OCI-LY7 (cell line): ENCODE measurements around the gene PLPPR1. TPM values are rescaled to one million over a fixed set of nuclear protein-coding genes. Genes with fewer than 3 reads are reported as not detected.

ENCODE experiments used
- BruUV-seq: library from RNA; stranded (reverse); fragments of 400-500 nt; replicated peaks from 2 replicates; lab custom pipeline; 2021; lab: Mats Ljungman, UMichigan
- CTCF ChIA-PET: fragments of 300-600 bp; sonication (Branson Sonifier 250); formaldehyde crosslinking; loops from one replicate; lab custom pipeline; 2022; ENCODE audit warnings: antibody characterized with exemption; ENCODE audit not compliant: unreplicated experiment; lab: Charles Lee
- POLR2A ChIA-PET: fragments of 300-600 bp; sonication (Branson Sonifier 250); formaldehyde crosslinking; loops from one replicate; lab custom pipeline; 2022; ENCODE audit warnings: antibody characterized with exemption; lab: Charles Lee
- DNase-seq: peaks from one replicate; pipeline ENCODE4 v3.0.0-alpha.2; 2015; ENCODE audit warnings: low spot score
- H2AFZ ChIP-seq: fragments of 200-600 bp; sonication (generic), shearing (Covaris generic); 2 replicates; pipeline ENCODE4 v1.6.1; 2014; ENCODE audit warnings: mild to moderate bottlenecking, antibody characterized with exemption, low read length, moderate library complexity
- H3K27ac ChIP-seq: fragments of 200-600 bp; sonication (generic); 2 replicates; pipeline ENCODE4 v1.5.1; 2014; ENCODE audit warnings: mixed run types, low read depth, mild to moderate bottlenecking, moderate library complexity, low read length, inconsistent platforms; ENCODE audit not compliant: poor library complexity, severe bottlenecking
- H3K36me3 ChIP-seq: fragments of 200-600 bp; sonication (generic); 2 replicates; pipeline ENCODE4 v1.6.1; 2014; ENCODE audit warnings: mild to moderate bottlenecking, antibody characterized with exemption, low read length, moderate library complexity, mixed read lengths; ENCODE audit not compliant: insufficient read depth
- H3K4me1 ChIP-seq: fragments of 200-600 bp; sonication (generic); 2 replicates; pipeline ENCODE4 v1.5.1; 2014; ENCODE audit warnings: mild to moderate bottlenecking, low read length; ENCODE audit not compliant: insufficient read depth, poor library complexity, severe bottlenecking
- H3K4me2 ChIP-seq: fragments of 200-600 bp; sonication (generic); 2 replicates; pipeline ENCODE4 v1.6.1; 2014; ENCODE audit warnings: mild to moderate bottlenecking, low read length
- H3K4me3 ChIP-seq: fragments of 200-600 bp; sonication (generic); 2 replicates; pipeline ENCODE4 v1.5.1; 2014; ENCODE audit warnings: mild to moderate bottlenecking, low read depth, low read length; ENCODE audit not compliant: poor library complexity, severe bottlenecking
- H3K79me2 ChIP-seq: fragments of 200-600 bp; sonication (generic); 2 replicates; pipeline ENCODE4 v1.6.1; 2016; ENCODE audit warnings: low read depth, mild to moderate bottlenecking, low read length, moderate library complexity, mixed read lengths; ENCODE audit not compliant: insufficient read depth
- H3K9me2 ChIP-seq: fragments of 200-600 bp; sonication (generic); 2 replicates; pipeline ENCODE4 v1.6.1; 2016; ENCODE audit warnings: mild to moderate bottlenecking, low read length, mixed read lengths; ENCODE audit not compliant: insufficient read depth
- H3K9me3 ChIP-seq: fragments of 200-600 bp; sonication (generic); 2 replicates; pipeline ENCODE4 v1.6.1; 2014; ENCODE audit warnings: mild to moderate bottlenecking, mixed run types, low read length, mixed read lengths
- H4K20me1 ChIP-seq: fragments of 200-600 bp; sonication (generic); 2 replicates; pipeline ENCODE4 v1.6.1; 2014; ENCODE audit warnings: mild to moderate bottlenecking, antibody characterized with exemption, low read length, moderate library complexity, mixed read lengths; ENCODE audit not compliant: insufficient read depth
- CTCF ChIP-seq: fragments of 200-600 bp; sonication (generic); conservative IDR thresholded peaks from 2 replicates; pipeline ENCODE4 v1.5.1; 2014; ENCODE audit warnings: mild to moderate bottlenecking, antibody characterized with exemption, low read length, moderate library complexity, mixed read lengths
- EZH2phosphoT487 ChIP-seq: fragments of 200-600 bp; sonication (generic); IDR thresholded peaks from 2 replicates; pipeline ENCODE4 v1.6.1; 2018; ENCODE audit warnings: low read depth, borderline replicate concordance, mild to moderate bottlenecking, mixed run types, antibody characterized with exemption, low read length, moderate library complexity, mixed read lengths
- intact Hi-C: fragments of 100-400 bp; cut with micrococcal nuclease; formaldehyde crosslinking; loops from one replicate; pipeline ENCODE4 v1.10.0; 2022; ENCODE audit not compliant: unreplicated experiment
- total RNA-seq, 2 experiments: library from RNA; depleted of rRNA in 1 of 2; stranded (reverse); fragments of >200 nt in 1 of 2; shearing (Covaris generic) in 1 of 2; gene quantifications; 2 replicates each; pipeline ENCODE4 v1.2.3, GENCODE V29; 2014 to 2022

PLPPR1 gene
- total RNA-seq, 2 experiments from 2014 or later, result not detected

GRCh38 chr9:101093620-101094019, 65.1 kb downstream of the PLPPR1 start:
- intact Hi-C loops, result no loop called here
- Histone ChIP-seq H3K4me3 (no peak overlapping the region), H4K20me1 (no peaks in the 10 kb centered on the region), H3K36me3 (no peaks in the 10 kb centered on the region), H3K79me2 (no peaks in the 10 kb centered on the region), H3K4me1 (no peaks in the 10 kb centered on the region), H2AFZ (no peak overlapping the region), H3K9me3 (no peaks in the 10 kb centered on the region), H3K4me2 (no peak overlapping the region), H3K27ac (no peak overlapping the region), H3K9me2 (no peaks in the 10 kb centered on the region)
- CTCF ChIA-PET, result no interaction called here
- no peak for DNase-seq
- POLR2A ChIA-PET, result interaction anchor here (1.1 kb wide), 1 partner anchor 68 kb away, joined by 3 read pairs; no protein-coding TSS in a partner anchor
- BruUV-seq, result no TSS peak
- TF ChIP-seq CTCF (no peak), EZH2phosphoT487 (no peak)

- no peak for DNase-seq
- no peak overlapping the region for H2AFZ ChIP-seq
- H3K27ac ChIP-seq, result no peak overlapping the region
- BruUV-seq, result no TSS peak
- intact Hi-C loops, result no loop called here
- no peak overlapping the region for H3K4me2 ChIP-seq
- H3K9me2 ChIP-seq, result no peaks in the 10 kb centered on the region
- no peaks in the 10 kb centered on the region for H3K79me2 ChIP-seq
- no peaks in the 10 kb centered on the region for H3K9me3 ChIP-seq
- TF ChIP-seq EZH2phosphoT487, result no peak
- TF ChIP-seq CTCF, result no peak
- no peaks in the 10 kb centered on the region for H3K4me1 ChIP-seq
- ChIA-PET CTCF (no interaction called here), POLR2A (no interaction called here)
- H4K20me1 ChIP-seq, result no peaks in the 10 kb centered on the region
- no peak overlapping the region for H3K4me3 ChIP-seq
- no peaks in the 10 kb centered on the region for H3K36me3 ChIP-seq
Measured at GRCh38 chr9:101094686-101095085, 66.2 kb downstream of the PLPPR1 start.

- Histone ChIP-seq H3K36me3 (no peaks in the 10 kb centered on the region), H4K20me1 (no peaks in the 10 kb centered on the region), H2AFZ (no peak overlapping the region), H3K9me3 (no peaks in the 10 kb centered on the region), H3K4me2 (no peak overlapping the region), H3K27ac (no peak overlapping the region), H3K4me1 (no peaks in the 10 kb centered on the region), H3K79me2 (no peaks in the 10 kb centered on the region), H3K4me3 (no peak overlapping the region), H3K9me2 (no peaks in the 10 kb centered on the region)
- ChIA-PET CTCF (no interaction called here), POLR2A (no interaction called here)
- intact Hi-C loops, result no loop called here
- no TSS peak for BruUV-seq
- TF ChIP-seq CTCF (no peak), EZH2phosphoT487 (no peak)
- no peak for DNase-seq
Measured at GRCh38 chr9:101097210-101097609, 68.7 kb downstream of the PLPPR1 start.
